IPS DF 6.9 (cell line): ENCODE results near the gene MYMX.
"Not testable (repeated sequence)": the region's sequence is repeated elsewhere in the genome, so short reads cannot be mapped to it uniquely, and the experiment has no call there.

ENCODE experiments used
- DNase-seq: peaks from one replicate; pipeline ENCODE4 v3.0.0-alpha.2; 2013; ENCODE audit warnings: low read depth, low spot score
- H3K27ac ChIP-seq: one replicate; pipeline ENCODE4 v1.5.1; 2013; ENCODE audit warnings: low read length, control low read depth
- H3K27me3 ChIP-seq: 2 replicates; pipeline ENCODE4 v1.6.1; 2013; ENCODE audit warnings: mild to moderate bottlenecking, low read length; ENCODE audit not compliant: control insufficient read depth, insufficient read depth
- H3K36me3 ChIP-seq: 2 replicates; pipeline ENCODE4 v1.6.1; 2013; ENCODE audit warnings: low read length; ENCODE audit not compliant: control insufficient read depth, insufficient read depth
- H3K4me1 ChIP-seq: 2 replicates; pipeline ENCODE4 v1.6.1; 2013; ENCODE audit warnings: low read length; ENCODE audit not compliant: control insufficient read depth, insufficient read depth
- H3K4me3 ChIP-seq: 2 replicates; pipeline ENCODE4 v1.5.1; 2013; ENCODE audit warnings: mild to moderate bottlenecking, low read length
- H3K9me3 ChIP-seq: 2 replicates; pipeline ENCODE4 v1.6.1; 2013; ENCODE audit warnings: low read length, inconsistent platforms; ENCODE audit not compliant: control insufficient read depth, insufficient read depth
- WGBS: extraction: QIAGEN DNeasy Blood & Tissue Kit; methylation state at CpG from one replicate; pipeline ENCODE4 v1.1.7; 2013; ENCODE audit warnings: mixed read lengths, missing lambda C conversion rate; ENCODE audit not compliant: insufficient read length, insufficient coverage; 5-methylcytosine and 5-hydroxymethylcytosine counted together

MYMX gene

DNA sequence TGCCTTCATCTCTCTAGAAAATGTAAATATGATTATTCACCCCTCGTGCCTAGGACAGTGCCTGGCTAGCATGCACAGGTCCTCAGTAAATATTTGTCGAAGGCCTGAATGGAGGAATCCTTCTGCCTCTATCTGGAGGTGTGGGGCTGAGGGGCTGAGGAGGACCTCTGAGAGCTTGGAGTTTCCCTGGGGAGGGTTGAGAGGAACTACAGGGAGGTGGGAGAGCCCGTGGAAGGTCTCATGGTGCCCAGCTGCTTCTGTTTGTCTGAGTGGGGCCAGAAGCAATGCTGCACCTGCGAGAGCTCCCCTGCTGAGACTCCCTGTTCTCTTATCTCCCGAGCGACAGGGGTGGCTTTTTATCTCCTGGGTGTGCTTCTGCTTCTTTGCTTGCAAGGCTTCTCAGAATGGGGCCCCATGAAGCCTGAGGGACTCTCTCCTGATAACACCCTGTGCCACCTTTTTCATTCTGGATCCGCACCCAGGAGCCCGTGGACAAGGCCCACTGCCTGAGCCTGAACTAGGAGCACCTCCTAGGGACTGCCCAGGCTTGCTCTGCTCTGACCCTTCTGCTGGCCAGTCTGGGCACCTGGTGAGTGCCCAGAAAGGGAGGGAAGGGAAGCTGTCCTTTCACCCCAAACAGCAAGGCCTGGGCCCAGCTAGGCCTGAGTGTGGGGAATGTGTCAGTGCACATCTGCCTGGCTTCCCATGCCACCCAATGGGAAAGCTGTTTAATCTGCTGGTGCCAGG, 9.0 kb downstream of the MYMX start:
- no peak overlapping the region for H3K27ac ChIP-seq
- H3K36me3 ChIP-seq: peaks cover 20% of the 10 kb centered on the region
- WGBS: no CpG with 5 or more reads among the region's 8 CpGs
- peaks cover 17% of the 10 kb centered on the region for H3K4me1 ChIP-seq
- no peaks in the 10 kb centered on the region for H3K9me3 ChIP-seq
- no peaks in the 10 kb centered on the region for H3K27me3 ChIP-seq
- no peak for DNase-seq
- H3K4me3 ChIP-seq: no peak overlapping the region

DNA sequence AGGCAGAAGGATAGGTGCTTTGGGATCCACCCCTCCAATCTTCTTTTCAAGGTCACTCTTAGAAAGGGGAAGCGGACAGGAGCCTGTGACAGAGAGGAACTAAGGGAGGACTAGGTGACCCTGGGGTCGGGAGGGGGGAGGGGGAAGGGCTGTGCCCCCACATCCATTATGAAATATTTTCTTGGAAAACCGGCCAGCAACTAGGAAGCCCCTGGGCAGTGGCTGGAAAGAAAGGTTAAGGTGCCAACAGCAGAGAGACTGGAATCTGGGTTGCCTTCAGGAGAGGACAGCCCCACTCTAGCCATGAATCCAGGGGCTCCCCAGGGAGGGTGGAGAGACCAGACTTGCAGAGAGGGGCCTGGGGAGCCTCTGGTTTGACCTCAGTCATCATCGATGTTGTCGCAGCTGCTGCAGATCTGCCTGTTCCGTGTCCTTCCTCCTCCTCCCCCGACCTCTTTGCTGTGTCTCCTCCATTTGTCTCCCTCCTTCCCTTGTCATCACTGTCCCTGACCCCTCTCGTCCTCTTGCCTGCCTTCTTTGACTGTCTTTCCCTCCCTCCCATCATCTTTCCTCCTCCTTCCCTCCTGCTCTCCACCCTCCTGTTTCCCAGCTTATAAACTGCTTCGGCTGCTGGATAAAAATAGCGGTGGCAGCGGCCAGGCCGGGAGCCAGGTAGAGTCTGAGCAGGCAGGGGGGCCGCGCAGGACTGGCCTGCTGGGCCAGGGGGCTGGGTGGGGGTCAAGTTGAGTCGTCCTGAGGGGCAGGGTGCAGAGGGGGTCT, 9.8 kb downstream of the MYMX start:
- peaks cover 26% of the 10 kb centered on the region for H3K36me3 ChIP-seq
- no peaks in the 10 kb centered on the region for H3K9me3 ChIP-seq
- no CpG with 5 or more reads among the region's 15 CpGs for WGBS
- H3K27me3 ChIP-seq: no peaks in the 10 kb centered on the region
- no peak overlapping the region for H3K4me3 ChIP-seq
- no peak for DNase-seq
- H3K4me1 ChIP-seq: peaks cover 17% of the 10 kb centered on the region
- H3K27ac ChIP-seq: no peak overlapping the region

DNA sequence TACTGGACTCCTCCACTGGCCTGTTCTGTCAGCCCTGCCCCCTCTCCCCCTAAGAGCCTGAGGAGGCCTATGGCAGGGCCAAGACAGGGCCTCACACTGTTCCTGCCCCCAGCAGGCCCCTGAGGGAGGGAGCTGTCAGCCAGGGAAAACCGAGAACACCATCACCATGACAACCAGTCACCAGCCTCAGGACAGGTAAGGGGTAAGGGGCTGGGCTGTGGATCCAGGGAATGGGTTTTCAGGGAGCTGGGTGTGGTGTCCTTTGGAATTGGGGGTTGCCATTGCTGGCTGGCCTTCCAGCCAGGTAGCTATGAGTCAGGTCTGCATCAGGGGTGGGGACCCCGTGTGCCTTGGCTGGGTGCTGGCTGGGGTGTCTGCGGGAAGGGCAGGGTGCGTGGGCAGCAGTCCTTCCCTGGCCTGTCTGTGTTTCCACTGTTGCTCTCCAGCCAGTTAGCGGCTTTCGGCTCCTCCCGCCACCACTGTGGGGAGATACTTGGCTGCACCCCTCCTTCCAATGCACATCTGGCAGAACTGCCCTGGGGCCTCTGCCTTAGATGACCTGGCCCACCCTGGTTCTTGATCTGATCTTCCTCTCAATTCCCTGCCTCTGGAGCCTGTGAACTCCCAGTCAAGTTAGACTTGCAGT, 10.5 kb downstream of the MYMX start:
- H3K27ac ChIP-seq: no peak overlapping the region
- H3K36me3 ChIP-seq: peaks cover 31% of the 10 kb centered on the region
- H3K4me1 ChIP-seq: peaks cover 12% of the 10 kb centered on the region
- H3K4me3 ChIP-seq: no peak overlapping the region
- no peaks in the 10 kb centered on the region for H3K27me3 ChIP-seq
- no peaks in the 10 kb centered on the region for H3K9me3 ChIP-seq
- no CpG with 5 or more reads among the region's 7 CpGs for WGBS
- DNase-seq: no peak

DNA sequence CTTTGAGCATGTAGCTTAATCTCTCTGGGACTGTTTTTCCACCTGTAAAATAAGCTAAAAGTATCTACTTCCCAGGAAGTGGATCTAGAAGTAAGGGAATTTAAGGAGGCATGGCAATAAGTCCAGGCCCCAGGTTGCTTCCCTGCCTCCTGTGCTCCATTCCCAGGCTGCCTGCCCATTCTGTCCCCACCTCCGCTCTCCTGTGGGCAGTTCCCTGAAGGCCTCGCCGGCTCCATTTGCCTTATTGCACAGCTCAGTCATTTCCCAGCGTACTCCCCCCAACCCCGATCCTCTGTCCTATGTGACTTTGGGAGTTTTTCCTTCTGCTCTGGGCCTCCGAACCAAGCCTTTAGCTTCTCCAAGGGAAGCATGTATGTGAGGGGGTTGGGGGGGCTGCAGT, 11.3 kb downstream of the MYMX start:
- Histone ChIP-seq H3K4me1 (peaks cover 8% of the 10 kb centered on the region), H3K27ac (no peak overlapping the region)

DNA sequence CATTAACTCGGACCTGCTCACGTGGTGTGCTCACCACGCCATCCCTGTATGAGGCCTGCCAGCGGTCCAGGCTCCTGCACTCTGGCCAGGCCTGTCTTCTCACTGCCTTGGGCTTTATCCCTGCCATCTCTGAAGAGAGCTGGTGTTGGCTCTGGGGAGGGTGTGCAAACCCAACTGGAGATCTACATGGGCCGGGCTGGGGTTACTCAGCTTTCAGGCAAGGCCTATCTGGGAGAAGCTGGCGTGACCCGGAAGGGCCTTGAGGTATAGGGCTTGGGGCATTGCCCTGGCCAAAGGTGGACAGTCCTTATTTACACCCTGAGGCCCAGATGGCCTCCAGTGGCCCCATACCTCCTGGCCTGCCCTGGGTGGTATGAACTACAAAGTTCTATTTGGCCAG, 11.7 kb downstream of the MYMX start:
- Histone ChIP-seq H3K4me1 (peaks cover 8% of the 10 kb centered on the region), H3K36me3 (peaks cover 40% of the 10 kb centered on the region), H3K4me3 (no peak overlapping the region), H3K9me3 (no peaks in the 10 kb centered on the region), H3K27ac (no peak overlapping the region), H3K27me3 (no peaks in the 10 kb centered on the region)
- DNase-seq: no peak
- no CpG with 5 or more reads among the region's 7 CpGs for WGBS

More for the DNA sequence above, 11.3 kb downstream of the MYMX start:
- Histone ChIP-seq H3K4me3 (no peak overlapping the region), H3K9me3 (no peaks in the 10 kb centered on the region), H3K36me3 (peaks cover 36% of the 10 kb centered on the region), H3K27me3 (no peaks in the 10 kb centered on the region)
- no CpG with 5 or more reads among the region's 6 CpGs for WGBS
- DNase-seq: no peak

DNA sequence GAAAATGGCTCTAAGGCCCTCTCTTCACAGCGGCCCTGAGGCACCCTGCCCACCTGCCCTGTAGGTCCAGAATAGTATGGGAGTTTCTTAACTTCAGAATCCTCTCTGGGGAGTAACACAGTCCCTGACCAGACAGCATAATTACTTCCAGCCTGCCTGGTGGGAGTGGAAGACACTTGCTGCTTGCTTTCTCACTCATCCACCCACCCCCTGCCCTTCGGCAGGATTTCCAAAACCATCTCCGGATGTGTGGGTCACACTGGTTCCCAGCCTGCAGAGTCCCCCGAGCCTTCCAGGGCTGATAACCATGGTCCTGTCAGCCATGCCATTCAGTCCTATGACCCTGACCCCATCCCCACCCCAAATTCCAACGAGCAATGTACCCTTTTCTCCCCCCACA, 12.1 kb downstream of the MYMX start:
- H3K27ac ChIP-seq: no peak overlapping the region
- H3K9me3 ChIP-seq: no peaks in the 10 kb centered on the region
- no CpG with 5 or more reads among the region's 5 CpGs for WGBS
- H3K27me3 ChIP-seq: no peaks in the 10 kb centered on the region
- DNase-seq: no peak
- no peak overlapping the region for H3K4me3 ChIP-seq
- peaks cover 42% of the 10 kb centered on the region for H3K36me3 ChIP-seq
- peaks cover 8% of the 10 kb centered on the region for H3K4me1 ChIP-seq

DNA sequence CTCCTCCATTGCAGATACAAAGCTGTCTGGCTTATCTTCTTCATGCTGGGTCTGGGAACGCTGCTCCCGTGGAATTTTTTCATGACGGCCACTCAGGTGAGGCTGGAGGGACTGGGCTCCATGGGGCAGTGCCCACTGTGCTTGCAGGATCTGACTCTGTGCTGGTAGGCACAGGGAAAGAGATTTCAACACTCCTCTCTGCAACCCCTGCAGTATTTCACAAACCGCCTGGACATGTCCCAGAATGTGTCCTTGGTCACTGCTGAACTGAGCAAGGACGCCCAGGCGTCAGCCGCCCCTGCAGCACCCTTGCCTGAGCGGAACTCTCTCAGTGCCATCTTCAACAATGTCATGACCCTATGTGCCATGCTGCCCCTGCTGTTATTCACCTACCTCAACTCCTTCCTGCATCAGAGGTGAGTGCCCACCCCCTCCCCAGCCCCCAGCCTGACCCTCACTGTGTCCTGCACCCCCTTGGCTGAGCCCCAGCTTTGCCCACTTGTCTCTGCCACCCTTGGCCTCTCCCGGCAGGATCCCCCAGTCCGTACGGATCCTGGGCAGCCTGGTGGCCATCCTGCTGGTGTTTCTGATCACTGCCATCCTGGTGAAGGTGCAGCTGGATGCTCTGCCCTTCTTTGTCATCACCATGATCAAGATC, 12.8 kb downstream of the MYMX start:
- WGBS: no CpG with 5 or more reads among the region's 11 CpGs
- H3K9me3 ChIP-seq: no peaks in the 10 kb centered on the region
- H3K27ac ChIP-seq: no peak overlapping the region
- no peak overlapping the region for H3K4me3 ChIP-seq
- H3K4me1 ChIP-seq: peaks cover 10% of the 10 kb centered on the region
- no peaks in the 10 kb centered on the region for H3K27me3 ChIP-seq
- no peak for DNase-seq
- peaks cover 42% of the 10 kb centered on the region for H3K36me3 ChIP-seq

DNA sequence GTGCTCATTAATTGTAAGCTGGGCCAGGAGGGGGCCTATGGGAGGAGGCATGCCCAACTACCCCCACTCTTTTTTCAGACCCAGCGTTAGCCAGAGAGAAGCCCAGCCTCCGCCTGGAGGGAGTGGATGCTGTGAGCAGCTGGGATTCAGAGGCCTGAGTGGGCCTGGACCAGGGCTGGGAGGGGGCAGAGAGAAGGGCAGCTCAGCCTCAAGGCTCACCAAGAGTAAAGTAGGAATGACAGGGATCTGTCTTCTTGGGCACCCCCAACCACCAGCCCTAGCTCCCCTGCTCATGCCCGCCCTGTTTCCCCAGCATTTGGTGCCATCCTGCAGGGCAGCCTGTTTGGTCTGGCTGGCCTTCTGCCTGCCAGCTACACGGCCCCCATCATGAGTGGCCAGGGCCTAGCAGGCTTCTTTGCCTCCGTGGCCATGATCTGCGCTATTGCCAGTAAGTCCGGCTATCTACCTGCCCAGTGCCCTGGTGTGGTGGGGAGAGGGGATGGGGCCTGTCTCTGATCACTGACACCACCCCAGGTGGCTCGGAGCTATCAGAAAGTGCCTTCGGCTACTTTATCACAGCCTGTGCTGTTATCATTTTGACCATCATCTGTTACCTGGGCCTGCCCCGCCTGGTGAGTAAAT, 13.4 kb downstream of the MYMX start:
- Histone ChIP-seq H3K4me1 (peaks cover 12% of the 10 kb centered on the region), H3K9me3 (no peaks in the 10 kb centered on the region), H3K4me3 (no peak overlapping the region), H3K27me3 (no peaks in the 10 kb centered on the region), H3K27ac (no peak overlapping the region), H3K36me3 (peaks cover 42% of the 10 kb centered on the region)
- no CpG with 5 or more reads among the region's 10 CpGs for WGBS
- no peak for DNase-seq

DNA sequence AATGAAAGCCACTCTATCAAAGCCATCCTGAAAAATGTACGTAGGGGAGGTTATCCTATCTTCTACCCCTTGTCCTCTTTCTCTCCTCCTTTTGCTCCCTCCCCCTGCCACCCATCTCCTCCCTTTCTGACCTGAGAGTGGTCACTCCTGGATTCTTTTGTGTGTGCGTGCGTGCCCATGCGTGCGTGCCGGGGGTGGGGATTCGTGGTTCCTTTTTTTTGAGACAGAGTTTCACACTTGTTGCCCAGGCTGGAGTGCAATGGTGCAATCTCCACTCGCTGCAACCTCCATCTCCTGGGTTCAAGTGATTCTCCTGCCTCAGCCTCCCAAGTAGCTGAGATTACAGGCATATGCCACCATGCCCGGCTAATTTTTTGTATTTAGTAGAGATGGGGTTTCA, 14.7 kb downstream of the MYMX start:
- H3K36me3 ChIP-seq: peaks cover 42% of the 10 kb centered on the region
- H3K4me1 ChIP-seq, H3K4me3 ChIP-seq, H3K9me3 ChIP-seq, DNase-seq, H3K27me3 ChIP-seq, H3K27ac ChIP-seq: not testable (repeated sequence)
- no CpG with 5 or more reads among the region's 9 CpGs for WGBS
